ENCODE measurements around the gene FGF14. TPM values are rescaled to one million over a fixed set of nuclear protein-coding genes. Genes with fewer than 3 reads are reported as not detected.

The FGF14 gene
- total RNA-seq, 1 donor from 2014 or later: 2.9 TPM

- intact Hi-C loops (cut with micrococcal nuclease): no loop called here
- H3K27ac ChIP-seq (replicated peaks): no peak overlapping the region
These were observed 110.1 kb downstream of the FGF14 start for GRCh38 chr13:102291587-102292218.

DNA sequence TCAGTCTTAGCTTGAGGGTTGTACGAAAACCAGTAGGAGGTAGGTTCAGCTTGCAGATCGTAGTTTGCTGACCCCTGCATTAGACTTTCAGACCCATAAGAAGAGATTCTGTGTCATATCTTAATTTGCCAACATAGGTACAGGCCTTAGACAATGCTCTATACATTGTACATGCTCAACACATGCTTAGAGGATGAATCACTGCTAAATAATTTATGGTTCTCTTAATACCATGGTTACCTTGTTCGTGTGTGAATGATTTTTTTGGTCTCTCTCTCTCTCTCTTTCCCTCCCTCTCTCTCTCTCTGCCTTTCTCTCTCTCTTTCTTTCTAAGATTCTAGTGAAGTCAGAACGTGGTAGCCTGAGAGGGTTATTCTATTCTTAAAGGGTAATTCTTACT lies 112.2 kb downstream of the FGF14 start:
- no peak for TF ChIP-seq CTCF (IDR thresholded peaks at IDR 0.05; ENCODE audit: borderline replicate concordance)
- no peak overlapping the region for H3K4me3 ChIP-seq
- intact Hi-C loops (cut with micrococcal nuclease): no loop called here
- H3K9me3 ChIP-seq (replicated peaks): no peaks in the 10 kb centered on the region
- H3K27me3 ChIP-seq (ENCODE audit: low read depth): no peaks in the 10 kb centered on the region
- no peak overlapping the region for H3K27ac ChIP-seq (replicated peaks)
- H3K36me3 ChIP-seq: no peaks in the 10 kb centered on the region
- DNase-seq: no peak
- H3K4me1 ChIP-seq: peaks cover 17% of the 10 kb centered on the region

More at GRCh38 chr13:102291587-102292218, 110.1 kb downstream of the FGF14 start:
- H3K9me3 ChIP-seq (replicated peaks): no peaks in the 10 kb centered on the region
- no peak for DNase-seq
- H3K27me3 ChIP-seq (ENCODE audit: low read depth): no peaks in the 10 kb centered on the region
- H3K4me3 ChIP-seq: no peak overlapping the region
- peaks cover 18% of the 10 kb centered on the region for H3K4me1 ChIP-seq
- no peaks in the 10 kb centered on the region for H3K36me3 ChIP-seq
- no peak for TF ChIP-seq CTCF (IDR thresholded peaks at IDR 0.05; ENCODE audit: borderline replicate concordance)

DNA sequence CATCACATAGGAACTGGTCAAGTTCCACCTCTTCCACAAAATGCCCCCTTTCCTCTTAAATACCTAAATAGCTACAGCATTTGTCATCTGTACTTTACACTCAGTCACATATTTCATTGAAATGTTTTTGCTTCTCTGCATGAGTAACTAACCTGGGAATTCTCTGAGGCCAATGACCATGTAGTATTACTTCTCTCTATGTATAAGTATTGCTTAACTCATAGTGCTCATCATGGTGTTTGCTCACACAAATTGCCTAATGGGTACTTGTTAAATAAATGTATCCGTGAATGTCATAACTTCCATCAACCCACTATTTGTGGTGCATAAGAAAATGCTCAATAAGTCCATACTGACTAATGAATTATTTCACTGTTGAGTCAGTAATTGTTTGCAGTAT lies 115.5 kb downstream of the FGF14 start:
- no peaks in the 10 kb centered on the region for H3K27me3 ChIP-seq (ENCODE audit: low read depth)
- H3K27ac ChIP-seq (replicated peaks): no peak overlapping the region
- H3K36me3 ChIP-seq: no peaks in the 10 kb centered on the region
- H3K9me3 ChIP-seq (replicated peaks): no peaks in the 10 kb centered on the region
- no peak for TF ChIP-seq CTCF (IDR thresholded peaks at IDR 0.05; ENCODE audit: borderline replicate concordance)
- H3K4me1 ChIP-seq: no peaks in the 10 kb centered on the region
- DNase-seq: no peak
- intact Hi-C loops (cut with micrococcal nuclease): no loop called here
- no peak overlapping the region for H3K4me3 ChIP-seq

GRCh38 chr13:102280366-102280765 lies 121.5 kb downstream of the FGF14 start:
- H3K27me3 ChIP-seq (ENCODE audit: low read depth): no peaks in the 10 kb centered on the region
- no peak overlapping the region for H3K27ac ChIP-seq (replicated peaks)
- intact Hi-C loops (cut with micrococcal nuclease): no loop called here
- no peak for DNase-seq
- no peak overlapping the region for H3K4me3 ChIP-seq
- no peaks in the 10 kb centered on the region for H3K36me3 ChIP-seq
- H3K9me3 ChIP-seq (replicated peaks): no peaks in the 10 kb centered on the region
- TF ChIP-seq CTCF (IDR thresholded peaks at IDR 0.05; ENCODE audit: borderline replicate concordance): no peak
- H3K4me1 ChIP-seq: no peaks in the 10 kb centered on the region

DNA sequence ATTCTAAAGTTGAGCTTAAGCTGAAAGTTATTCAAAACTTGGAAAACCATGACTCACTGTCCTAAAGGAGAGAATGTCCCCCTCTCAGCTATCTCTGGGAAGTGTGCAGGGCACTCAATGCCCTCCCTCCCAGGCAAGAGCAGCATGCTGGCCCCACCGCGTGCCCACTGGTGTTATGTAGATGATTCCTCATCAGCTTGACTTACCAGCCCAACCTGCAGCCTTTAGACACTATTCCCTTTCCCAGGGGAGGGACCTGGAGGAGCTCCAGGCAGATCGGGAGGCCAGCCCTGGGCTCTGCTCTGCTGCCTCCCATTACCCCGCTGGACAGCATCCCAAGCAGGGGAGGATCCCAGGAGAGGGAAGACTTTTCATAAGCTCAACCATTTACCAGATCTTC lies 124.6 kb downstream of the FGF14 start:
- H3K27ac ChIP-seq (replicated peaks): peak overlapping the region; percentile 38
- H3K4me3 ChIP-seq: no peak overlapping the region
- H3K36me3 ChIP-seq: no peaks in the 10 kb centered on the region
- no peaks in the 10 kb centered on the region for H3K9me3 ChIP-seq (replicated peaks)
- H3K27me3 ChIP-seq (ENCODE audit: low read depth): no peaks in the 10 kb centered on the region
- intact Hi-C loops (cut with micrococcal nuclease): no loop called here
- no peak for TF ChIP-seq CTCF (IDR thresholded peaks at IDR 0.05; ENCODE audit: borderline replicate concordance)
- peak; percentile 61 for DNase-seq
- no peaks in the 10 kb centered on the region for H3K4me1 ChIP-seq
